ENCODE results near the gene CLDN1. TPM values are rescaled to one million over a fixed set of nuclear protein-coding genes. Genes with fewer than 3 reads are reported as not detected.

The CLDN1 gene
- total RNA-seq, 1 experiment from 2014 or later, result 4.4 TPM

DNA sequence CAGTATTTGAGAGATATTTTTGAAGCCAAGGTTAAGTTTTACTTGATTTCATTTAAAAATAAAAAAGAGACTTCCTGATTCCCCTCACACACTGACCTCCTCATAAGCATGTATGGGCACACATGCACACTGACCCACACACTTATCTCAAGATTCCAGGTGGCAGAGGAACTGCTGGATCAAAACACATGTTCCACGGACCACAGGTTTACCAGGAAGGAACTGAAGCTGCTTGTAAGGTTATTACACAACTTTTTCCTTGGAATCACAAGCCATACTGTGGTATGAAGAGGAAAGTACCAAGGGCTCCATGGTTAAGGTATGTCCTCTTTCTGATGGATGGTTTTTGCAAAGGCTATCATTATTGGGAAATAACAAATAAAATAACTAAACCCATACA is 7.5 kb downstream of the CLDN1 start (continued):
- TF ChIP-seq, protein P1, sequence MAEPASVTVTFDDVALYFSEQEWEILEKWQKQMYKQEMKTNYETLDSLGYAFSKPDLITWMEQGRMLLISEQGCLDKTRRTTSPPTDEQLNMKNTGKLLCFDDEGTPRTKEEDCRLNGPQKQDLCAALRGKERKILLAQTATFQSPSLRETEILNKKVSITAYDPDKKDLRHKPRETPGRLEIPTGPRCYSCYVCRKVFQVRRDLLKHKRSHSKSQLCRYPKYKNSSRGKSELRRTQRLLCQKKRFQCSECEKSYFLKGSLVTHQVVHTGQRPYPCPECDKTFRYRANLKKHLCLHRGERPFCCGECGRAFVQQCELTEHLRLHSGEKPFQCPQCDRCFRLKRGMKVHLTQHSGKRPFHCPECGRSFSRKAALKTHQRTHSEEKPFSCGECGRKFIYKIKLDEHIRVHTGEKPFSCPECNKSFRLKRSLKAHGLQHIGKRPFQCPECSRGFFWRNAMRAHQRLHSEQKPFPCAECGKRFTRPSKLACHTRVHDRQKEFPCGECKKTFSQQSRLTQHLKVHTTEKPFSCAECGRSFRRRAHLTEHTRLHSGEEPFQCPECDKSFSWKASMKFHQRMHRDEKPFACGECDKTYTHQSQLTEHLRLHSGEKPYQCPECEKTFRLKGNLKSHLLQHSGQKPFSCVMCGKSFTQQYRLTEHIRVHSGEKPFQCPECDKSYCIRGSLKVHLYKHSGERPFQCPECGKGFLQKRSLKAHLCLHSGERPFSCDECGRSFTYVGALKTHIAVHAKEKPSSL (CRISPR knock-in tag; conservative IDR thresholded peaks at IDR 0.05), result no peak
- TF ChIP-seq ZNF671 (CRISPR knock-in tag; IDR thresholded peaks at IDR 0.05), result no peak
- no peak for TF ChIP-seq TEAD1 (CRISPR knock-in tag; IDR thresholded peaks at IDR 0.05)
- no peak for TF ChIP-seq SMAD3 (CRISPR knock-in tag; IDR thresholded peaks at IDR 0.05; ENCODE audit: borderline replicate concordance)
- no peak for TF ChIP-seq OVOL2 (CRISPR knock-in tag; IDR thresholded peaks at IDR 0.05; ENCODE audit: borderline replicate concordance)
- no peak for TF ChIP-seq FOXJ3 (CRISPR knock-in tag; IDR thresholded peaks at IDR 0.05; ENCODE audit: borderline replicate concordance)
- TF ChIP-seq FOXP1 (CRISPR knock-in tag; IDR thresholded peaks at IDR 0.05; ENCODE audit: borderline replicate concordance), result no peak
- no peak for TF ChIP-seq EMX1 (CRISPR knock-in tag; IDR thresholded peaks at IDR 0.05)
- TF ChIP-seq, protein P2, sequence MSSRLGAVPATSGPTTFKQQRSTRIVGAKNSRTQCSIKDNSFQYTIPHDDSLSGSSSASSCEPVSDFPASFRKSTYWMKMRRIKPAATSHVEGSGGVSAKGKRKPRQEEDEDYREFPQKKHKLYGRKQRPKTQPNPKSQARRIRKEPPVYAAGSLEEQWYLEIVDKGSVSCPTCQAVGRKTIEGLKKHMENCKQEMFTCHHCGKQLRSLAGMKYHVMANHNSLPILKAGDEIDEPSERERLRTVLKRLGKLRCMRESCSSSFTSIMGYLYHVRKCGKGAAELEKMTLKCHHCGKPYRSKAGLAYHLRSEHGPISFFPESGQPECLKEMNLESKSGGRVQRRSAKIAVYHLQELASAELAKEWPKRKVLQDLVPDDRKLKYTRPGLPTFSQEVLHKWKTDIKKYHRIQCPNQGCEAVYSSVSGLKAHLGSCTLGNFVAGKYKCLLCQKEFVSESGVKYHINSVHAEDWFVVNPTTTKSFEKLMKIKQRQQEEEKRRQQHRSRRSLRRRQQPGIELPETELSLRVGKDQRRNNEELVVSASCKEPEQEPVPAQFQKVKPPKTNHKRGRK (CRISPR knock-in tag; IDR thresholded peaks at IDR 0.05; ENCODE audit: borderline replicate concordance), result no peak
- TF ChIP-seq, protein P3, sequence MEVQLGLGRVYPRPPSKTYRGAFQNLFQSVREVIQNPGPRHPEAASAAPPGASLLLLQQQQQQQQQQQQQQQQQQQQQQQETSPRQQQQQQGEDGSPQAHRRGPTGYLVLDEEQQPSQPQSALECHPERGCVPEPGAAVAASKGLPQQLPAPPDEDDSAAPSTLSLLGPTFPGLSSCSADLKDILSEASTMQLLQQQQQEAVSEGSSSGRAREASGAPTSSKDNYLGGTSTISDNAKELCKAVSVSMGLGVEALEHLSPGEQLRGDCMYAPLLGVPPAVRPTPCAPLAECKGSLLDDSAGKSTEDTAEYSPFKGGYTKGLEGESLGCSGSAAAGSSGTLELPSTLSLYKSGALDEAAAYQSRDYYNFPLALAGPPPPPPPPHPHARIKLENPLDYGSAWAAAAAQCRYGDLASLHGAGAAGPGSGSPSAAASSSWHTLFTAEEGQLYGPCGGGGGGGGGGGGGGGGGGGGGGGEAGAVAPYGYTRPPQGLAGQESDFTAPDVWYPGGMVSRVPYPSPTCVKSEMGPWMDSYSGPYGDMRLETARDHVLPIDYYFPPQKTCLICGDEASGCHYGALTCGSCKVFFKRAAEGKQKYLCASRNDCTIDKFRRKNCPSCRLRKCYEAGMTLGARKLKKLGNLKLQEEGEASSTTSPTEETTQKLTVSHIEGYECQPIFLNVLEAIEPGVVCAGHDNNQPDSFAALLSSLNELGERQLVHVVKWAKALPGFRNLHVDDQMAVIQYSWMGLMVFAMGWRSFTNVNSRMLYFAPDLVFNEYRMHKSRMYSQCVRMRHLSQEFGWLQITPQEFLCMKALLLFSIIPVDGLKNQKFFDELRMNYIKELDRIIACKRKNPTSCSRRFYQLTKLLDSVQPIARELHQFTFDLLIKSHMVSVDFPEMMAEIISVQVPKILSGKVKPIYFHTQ (CRISPR knock-in tag; IDR thresholded peaks at IDR 0.05), result no peak
- no peak for TF ChIP-seq ZNF263 (CRISPR knock-in tag; IDR thresholded peaks at IDR 0.05; ENCODE audit: low read depth)
- no peak for TF ChIP-seq CBFB (CRISPR knock-in tag; IDR thresholded peaks at IDR 0.05; ENCODE audit: low read depth)
- TF ChIP-seq TCF7 (CRISPR knock-in tag; IDR thresholded peaks at IDR 0.05; ENCODE audit: low read depth), result no peak
- no peak for TF ChIP-seq NR2C2 (CRISPR knock-in tag; IDR thresholded peaks at IDR 0.05)
- TF ChIP-seq, protein P4, sequence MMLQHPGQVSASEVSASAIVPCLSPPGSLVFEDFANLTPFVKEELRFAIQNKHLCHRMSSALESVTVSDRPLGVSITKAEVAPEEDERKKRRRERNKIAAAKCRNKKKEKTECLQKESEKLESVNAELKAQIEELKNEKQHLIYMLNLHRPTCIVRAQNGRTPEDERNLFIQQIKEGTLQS (CRISPR knock-in tag; conservative IDR thresholded peaks at IDR 0.05), result no peak
- TF ChIP-seq, protein P5, sequence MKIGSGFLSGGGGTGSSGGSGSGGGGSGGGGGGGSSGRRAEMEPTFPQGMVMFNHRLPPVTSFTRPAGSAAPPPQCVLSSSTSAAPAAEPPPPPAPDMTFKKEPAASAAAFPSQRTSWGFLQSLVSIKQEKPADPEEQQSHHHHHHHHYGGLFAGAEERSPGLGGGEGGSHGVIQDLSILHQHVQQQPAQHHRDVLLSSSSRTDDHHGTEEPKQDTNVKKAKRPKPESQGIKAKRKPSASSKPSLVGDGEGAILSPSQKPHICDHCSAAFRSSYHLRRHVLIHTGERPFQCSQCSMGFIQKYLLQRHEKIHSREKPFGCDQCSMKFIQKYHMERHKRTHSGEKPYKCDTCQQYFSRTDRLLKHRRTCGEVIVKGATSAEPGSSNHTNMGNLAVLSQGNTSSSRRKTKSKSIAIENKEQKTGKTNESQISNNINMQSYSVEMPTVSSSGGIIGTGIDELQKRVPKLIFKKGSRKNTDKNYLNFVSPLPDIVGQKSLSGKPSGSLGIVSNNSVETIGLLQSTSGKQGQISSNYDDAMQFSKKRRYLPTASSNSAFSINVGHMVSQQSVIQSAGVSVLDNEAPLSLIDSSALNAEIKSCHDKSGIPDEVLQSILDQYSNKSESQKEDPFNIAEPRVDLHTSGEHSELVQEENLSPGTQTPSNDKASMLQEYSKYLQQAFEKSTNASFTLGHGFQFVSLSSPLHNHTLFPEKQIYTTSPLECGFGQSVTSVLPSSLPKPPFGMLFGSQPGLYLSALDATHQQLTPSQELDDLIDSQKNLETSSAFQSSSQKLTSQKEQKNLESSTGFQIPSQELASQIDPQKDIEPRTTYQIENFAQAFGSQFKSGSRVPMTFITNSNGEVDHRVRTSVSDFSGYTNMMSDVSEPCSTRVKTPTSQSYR (CRISPR knock-in tag; IDR thresholded peaks at IDR 0.05), result no peak

DNA sequence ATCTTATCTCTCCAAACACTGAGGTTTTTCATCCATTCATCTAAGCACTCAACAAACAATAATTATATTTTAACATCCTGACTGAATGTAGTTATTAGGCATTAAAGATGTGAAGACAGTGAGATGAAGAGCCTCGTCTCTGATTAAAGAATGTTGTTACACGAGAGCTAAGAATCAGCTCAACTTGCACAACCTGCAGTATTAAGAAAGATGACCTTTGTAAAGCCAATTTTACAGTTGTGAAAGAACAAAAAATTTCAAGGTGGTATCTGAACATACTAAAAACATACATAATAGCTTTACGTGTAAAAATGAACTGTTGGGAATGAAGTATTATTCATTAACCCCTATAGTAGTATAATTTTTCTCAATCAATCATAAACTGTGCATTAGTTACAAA is 12.8 kb downstream of the CLDN1 start:
- ChIA-PET POLR2A (no interaction called here), CTCF (interaction anchor here (2.0 kb wide), 1 partner anchor 13 kb away, joined by 8 read pairs; the partner anchor contains the start of gene CLDN1)
- Mint-ChIP-seq H3K9me3 (no peaks in the 10 kb centered on the region), H3K4me3 (no peak overlapping the region), H3K4me1 (no peaks in the 10 kb centered on the region), H3K36me3 (no peaks in the 10 kb centered on the region), H3K27ac (no peak overlapping the region), H3K27me3 (ENCODE audit: low read depth) (no peaks in the 10 kb centered on the region)
- DNase-seq (ENCODE audit: low spot score) (no peak), ATAC-seq (no peak)
- TF ChIP-seq, protein P6, sequence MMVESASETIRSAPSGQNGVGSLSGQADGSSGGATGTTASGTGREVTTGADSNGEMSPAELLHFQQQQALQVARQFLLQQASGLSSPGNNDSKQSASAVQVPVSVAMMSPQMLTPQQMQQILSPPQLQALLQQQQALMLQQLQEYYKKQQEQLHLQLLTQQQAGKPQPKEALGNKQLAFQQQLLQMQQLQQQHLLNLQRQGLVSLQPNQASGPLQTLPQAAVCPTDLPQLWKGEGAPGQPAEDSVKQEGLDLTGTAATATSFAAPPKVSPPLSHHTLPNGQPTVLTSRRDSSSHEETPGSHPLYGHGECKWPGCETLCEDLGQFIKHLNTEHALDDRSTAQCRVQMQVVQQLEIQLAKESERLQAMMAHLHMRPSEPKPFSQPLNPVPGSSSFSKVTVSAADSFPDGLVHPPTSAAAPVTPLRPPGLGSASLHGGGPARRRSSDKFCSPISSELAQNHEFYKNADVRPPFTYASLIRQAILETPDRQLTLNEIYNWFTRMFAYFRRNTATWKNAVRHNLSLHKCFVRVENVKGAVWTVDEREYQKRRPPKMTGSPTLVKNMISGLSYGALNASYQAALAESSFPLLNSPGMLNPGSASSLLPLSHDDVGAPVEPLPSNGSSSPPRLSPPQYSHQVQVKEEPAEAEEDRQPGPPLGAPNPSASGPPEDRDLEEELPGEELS (CRISPR knock-in tag; IDR thresholded peaks at IDR 0.05), result no peak
- TF ChIP-seq, protein P7, sequence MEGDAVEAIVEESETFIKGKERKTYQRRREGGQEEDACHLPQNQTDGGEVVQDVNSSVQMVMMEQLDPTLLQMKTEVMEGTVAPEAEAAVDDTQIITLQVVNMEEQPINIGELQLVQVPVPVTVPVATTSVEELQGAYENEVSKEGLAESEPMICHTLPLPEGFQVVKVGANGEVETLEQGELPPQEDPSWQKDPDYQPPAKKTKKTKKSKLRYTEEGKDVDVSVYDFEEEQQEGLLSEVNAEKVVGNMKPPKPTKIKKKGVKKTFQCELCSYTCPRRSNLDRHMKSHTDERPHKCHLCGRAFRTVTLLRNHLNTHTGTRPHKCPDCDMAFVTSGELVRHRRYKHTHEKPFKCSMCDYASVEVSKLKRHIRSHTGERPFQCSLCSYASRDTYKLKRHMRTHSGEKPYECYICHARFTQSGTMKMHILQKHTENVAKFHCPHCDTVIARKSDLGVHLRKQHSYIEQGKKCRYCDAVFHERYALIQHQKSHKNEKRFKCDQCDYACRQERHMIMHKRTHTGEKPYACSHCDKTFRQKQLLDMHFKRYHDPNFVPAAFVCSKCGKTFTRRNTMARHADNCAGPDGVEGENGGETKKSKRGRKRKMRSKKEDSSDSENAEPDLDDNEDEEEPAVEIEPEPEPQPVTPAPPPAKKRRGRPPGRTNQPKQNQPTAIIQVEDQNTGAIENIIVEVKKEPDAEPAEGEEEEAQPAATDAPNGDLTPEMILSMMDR (IDR thresholded peaks at IDR 0.05), result no peak
- TF ChIP-seq TP53 (CRISPR knock-in tag; IDR thresholded peaks at IDR 0.05), result no peak
- TF ChIP-seq ZBTB21 (CRISPR knock-in tag; IDR thresholded peaks at IDR 0.05; ENCODE audit: borderline replicate concordance), result no peak
- TF ChIP-seq ZNF396 (CRISPR knock-in tag; IDR thresholded peaks at IDR 0.05; ENCODE audit: borderline replicate concordance), result no peak
- no peak for TF ChIP-seq ESRRA (CRISPR knock-in tag; IDR thresholded peaks at IDR 0.05; ENCODE audit: borderline replicate concordance)
- TF ChIP-seq ZNF232 (CRISPR knock-in tag; IDR thresholded peaks at IDR 0.05), result no peak

Data from WTC11 (cell line).